GM19099 (cell line): Measurements from ENCODE around the gene DGCR8.

Source experiments
- POLR2A ChIP-seq: IDR thresholded peaks from 3 replicates; pipeline ENCODE4 v1.6.1; 2011; ENCODE audit warnings: low read depth; ENCODE audit not compliant: insufficient read length; ENCODE audit errors: extremely low read depth

The DGCR8 gene

DNA sequence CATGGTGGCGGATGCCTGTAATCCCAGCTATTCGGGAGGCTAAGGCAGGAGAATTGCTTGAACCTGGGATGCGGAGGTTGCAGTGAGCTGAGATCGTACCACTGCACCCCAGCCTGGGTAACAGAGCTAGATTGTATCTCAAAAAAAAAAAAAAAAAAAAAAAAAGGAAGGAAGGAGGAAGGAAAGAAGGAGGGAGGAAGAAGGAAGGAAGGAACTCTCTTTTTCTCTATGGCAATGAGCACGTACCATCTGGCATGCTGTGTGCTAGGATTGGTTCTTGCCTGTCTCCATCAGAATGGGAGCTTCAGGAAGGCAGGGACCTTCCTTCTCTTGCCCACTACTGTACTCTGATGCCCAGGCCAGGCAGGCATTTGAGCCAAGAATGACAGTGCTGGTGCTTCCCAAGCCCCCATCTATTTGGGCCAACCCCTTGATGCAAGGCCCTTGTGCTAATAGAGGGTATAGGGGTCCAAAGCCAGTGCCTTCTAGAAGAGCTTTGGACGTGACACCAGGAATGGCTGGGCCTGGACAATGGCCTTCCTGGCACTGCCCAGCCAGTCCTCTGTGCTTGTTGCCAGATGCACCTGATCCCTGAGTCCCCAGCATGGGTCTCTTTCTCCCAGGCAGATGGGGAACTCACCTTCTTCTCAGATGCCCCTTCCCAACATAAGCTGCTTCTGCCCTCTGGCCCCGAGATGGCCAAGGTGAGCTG lies 10.6 kb upstream of the DGCR8 start:
- TF ChIP-seq POLR2A, result no peak

DNA sequence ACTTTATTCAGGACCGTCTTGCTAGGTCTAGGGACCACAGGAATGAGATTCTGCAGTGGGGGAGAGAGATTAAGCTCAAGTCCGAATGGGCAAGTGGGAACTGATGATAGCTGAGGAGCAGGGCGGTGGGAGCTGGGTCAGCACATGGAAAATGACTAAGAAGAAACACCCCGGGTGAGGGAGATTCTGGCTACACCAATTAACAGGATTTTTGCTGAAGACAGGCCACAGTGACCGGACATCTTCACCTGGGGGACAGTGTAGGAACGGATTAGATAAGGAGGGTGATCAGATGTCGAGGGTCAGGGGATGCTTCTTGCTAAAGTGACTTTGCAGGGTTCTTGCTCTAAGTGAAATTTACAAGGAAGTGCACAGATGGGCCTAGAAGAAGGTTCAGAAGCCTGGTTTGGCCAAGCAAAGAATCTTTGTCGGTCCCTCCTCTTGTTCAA lies 8.5 kb upstream of the DGCR8 start:
- TF ChIP-seq POLR2A, result no peak

GRCh38 chr22:20076627-20077172 lies 3.3 kb upstream of the DGCR8 start:
- no peak for TF ChIP-seq POLR2A

DNA sequence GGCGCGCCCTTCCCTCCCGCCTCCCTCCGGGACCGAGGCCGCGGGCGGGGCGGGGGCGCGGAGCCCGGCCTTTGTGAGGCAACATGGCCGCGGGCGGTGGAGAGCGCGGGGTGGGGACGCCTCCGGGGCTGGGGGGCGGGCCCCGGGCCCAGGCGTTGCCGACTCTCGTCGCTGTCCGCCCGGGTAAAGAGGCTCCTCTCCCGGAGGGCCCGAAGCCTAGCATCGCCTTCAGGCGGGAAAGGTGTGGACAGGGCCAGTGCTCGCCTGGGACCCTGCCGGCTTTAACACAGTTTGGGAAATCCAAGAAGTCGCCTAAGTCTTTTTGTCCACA lies 369 bp downstream of the DGCR8 start:
- no peak for TF ChIP-seq POLR2A

DNA sequence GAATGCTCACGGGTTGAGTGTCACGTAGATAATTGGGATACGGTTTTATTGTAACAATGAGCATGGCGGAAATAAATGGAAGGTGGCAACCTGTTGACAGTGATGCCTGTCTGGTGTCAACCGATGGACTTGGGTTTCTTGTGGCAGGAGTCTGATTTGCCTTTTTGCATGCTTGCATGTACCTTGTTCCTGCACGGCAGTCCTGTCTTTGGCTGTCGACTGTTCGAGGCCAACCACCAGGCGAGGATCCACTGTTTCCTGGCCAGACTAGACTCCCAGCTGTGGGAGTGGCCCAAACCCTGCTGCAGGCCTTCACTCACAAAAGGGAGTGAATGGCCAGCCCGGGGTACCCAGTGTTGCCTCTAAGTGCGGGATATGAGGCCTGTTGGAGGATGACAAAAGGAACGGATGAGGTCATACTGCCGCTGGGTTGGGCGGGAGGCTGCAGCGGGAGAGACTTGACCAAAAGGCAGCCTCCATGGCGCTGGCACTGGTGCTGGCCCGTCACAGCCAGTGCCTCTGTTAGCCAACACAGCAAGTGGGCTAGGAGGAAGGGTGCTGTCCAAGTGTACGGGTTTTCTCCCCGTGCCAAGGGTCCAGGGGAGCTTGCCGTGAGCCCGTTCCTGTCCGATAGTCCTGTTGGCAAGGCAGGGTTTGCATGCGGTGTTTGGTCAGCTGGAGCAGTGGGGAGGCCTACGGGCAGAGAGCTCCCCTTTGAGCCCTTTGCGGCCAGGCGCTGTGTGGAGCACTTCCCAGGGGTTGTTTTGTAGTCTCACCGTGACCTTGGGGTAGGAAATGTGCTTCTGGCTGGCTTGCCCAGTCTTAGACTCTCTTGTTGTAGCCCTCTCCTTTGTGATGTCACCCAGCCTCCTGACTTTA lies 974 bp downstream of the DGCR8 start:
- TF ChIP-seq POLR2A, result no peak

- TF ChIP-seq POLR2A, result no peak
Measured at GRCh38 chr22:20083157-20083890, 3.3 kb downstream of the DGCR8 start.

GRCh38 chr22:20083891-20084546 lies 4.0 kb downstream of the DGCR8 start:
- no peak for TF ChIP-seq POLR2A

DNA sequence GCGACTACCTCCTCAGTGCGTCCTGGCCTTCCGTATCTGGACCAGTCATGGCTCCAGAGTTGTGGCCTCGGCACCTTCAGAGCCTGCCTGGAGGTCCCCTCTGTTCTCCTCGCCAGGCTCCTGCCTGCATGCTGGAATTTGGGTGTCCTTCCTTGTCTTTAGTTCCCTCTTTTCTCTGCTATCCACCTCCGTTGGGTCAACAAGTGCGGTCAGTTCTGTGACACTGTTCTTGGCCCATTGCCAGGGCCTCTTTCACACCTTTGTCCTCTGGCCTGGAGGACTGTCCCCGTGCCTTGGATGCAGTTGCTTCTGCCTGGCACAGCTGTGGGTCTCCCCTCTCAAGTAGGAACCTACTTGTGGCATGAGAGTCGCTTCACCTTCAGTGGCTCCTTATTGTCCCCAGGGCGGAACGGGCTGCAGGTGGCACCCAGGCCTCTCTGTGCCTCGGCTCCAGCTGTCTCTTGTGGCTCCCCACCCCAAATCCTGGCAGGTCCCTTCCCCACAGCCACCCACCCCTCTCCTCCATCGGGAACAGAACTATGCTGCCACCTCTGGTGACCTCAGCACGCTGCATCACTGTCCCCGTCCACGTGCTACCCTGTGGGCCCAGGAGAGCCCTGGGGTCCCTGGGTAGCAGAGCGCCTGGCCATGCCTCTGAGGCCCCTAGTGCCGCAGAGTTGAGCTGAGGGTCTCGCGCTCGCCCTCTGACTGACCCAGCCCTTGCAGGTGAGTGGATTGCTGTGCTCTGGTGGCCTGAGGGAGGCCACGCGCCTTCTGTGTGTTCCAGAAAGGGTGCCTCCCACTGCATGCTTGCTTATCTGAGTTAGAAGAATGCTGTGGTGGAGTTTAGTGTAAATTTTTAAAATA lies 4.7 kb downstream of the DGCR8 start:
- TF ChIP-seq POLR2A, result no peak

GRCh38 chr22:20085651-20086050 lies 5.6 kb downstream of the DGCR8 start:
- no peak for TF ChIP-seq POLR2A

DNA sequence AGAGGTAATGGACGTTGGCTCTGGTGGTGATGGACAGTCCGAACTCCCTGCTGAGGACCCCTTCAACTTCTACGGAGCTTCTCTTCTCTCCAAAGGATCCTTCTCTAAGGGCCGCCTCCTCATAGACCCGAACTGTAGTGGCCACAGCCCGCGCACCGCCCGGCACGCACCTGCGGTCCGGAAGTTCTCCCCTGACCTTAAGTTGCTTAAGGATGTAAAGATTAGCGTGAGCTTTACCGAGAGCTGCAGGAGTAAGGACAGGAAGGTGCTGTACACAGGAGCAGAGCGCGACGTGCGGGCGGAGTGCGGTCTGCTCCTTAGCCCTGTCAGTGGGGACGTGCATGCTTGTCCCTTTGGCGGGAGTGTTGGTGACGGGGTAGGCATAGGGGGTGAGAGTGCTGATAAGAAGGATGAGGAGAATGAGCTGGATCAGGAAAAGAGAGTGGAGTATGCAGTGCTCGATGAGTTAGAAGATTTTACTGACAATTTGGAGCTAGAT lies 6.1 kb downstream of the DGCR8 start:
- no peak for TF ChIP-seq POLR2A

DNA sequence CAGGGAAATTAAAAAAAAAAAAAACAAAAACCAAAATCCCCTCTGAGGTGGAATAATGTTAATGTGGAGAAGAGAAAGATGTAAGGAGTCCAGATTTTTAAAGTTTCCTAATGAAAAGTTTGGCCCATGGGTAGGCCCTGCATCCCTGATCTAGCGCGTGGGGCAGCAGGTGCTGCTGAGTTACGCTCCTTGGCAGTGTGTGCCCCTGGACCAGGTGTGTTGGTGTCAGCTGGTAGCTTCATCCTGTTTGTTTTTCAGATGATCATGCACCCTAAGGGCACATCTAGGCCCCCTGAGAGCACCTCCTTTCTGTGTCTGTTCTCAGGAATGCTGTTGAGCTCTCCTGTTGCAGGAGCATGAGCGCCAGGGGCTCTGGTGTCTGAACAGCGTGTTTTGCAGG lies 6.7 kb downstream of the DGCR8 start:
- no peak for TF ChIP-seq POLR2A

DNA sequence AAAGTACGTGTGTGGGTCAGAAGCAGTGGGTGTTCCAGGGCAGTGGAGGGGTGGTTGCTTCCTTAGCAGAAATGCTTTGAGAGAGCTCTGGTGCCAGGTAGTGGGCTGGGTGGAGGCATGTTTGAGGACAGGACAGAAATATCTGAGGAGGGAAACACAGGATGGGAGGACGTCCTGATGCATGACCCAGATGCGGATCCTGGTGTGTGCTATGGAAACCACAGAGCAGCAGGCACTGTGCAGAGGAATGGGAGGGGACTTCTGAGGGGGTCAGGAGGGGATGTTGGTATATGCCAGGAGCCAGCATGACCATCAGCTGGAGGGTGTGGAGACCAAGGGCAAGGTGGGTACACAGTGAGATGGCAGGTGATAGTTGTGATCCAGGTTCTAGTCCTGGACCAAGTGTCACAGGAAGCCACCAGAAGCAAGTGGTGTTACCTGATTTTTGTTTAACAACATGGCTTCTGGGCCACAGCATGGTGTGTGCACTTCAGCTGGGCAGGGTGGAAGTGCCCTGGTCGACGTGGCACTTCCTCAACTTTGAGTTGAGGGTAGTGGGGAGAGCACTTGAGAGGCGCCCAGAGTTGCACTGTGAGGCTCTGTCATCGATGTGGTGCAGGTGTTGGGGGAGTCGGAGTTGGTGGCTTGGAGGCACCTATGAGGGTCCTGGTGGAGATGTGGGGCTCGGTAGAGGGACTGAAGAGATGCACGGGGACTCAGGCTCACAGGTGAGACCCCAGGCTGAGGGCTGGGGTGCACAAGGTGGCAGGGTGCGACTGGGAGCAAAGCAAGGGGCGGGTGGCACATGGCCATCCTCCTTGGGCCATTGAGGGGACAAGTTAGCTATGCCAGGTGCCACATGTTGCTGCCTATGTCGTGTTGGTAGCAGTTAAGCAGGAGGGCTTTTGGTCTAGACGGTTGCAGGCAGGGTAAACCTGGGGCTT lies 7.5 kb downstream of the DGCR8 start:
- TF ChIP-seq POLR2A, result no peak

GRCh38 chr22:20088263-20088648 lies 8.2 kb downstream of the DGCR8 start:
- no peak for TF ChIP-seq POLR2A
